ENCODE data around the gene BPGM. TPM values are rescaled to one million over a fixed set of nuclear protein-coding genes. Genes with fewer than 3 reads are reported as not detected.

BPGM gene
- total and polyA plus RNA-seq, 9 of the 15 experiments (the other 6 are each of a cell fraction or from before 2014, with no cell fraction given): 14.1 to 46.1 (median 21.2) TPM

- TF ChIP-seq, protein P1, sequence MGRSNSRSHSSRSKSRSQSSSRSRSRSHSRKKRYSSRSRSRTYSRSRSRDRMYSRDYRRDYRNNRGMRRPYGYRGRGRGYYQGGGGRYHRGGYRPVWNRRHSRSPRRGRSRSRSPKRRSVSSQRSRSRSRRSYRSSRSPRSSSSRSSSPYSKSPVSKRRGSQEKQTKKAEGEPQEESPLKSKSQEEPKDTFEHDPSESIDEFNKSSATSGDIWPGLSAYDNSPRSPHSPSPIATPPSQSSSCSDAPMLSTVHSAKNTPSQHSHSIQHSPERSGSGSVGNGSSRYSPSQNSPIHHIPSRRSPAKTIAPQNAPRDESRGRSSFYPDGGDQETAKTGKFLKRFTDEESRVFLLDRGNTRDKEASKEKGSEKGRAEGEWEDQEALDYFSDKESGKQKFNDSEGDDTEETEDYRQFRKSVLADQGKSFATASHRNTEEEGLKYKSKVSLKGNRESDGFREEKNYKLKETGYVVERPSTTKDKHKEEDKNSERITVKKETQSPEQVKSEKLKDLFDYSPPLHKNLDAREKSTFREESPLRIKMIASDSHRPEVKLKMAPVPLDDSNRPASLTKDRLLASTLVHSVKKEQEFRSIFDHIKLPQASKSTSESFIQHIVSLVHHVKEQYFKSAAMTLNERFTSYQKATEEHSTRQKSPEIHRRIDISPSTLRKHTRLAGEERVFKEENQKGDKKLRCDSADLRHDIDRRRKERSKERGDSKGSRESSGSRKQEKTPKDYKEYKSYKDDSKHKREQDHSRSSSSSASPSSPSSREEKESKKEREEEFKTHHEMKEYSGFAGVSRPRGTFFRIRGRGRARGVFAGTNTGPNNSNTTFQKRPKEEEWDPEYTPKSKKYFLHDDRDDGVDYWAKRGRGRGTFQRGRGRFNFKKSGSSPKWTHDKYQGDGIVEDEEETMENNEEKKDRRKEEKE (IDR thresholded peaks at IDR 0.05; ENCODE audit: borderline replicate concordance in 1 of 2, control insufficient read depth in 1 of 2, low read depth in 2 of 2, low read length in 1 of 2): no peak
- TF ChIP-seq, protein P2, sequence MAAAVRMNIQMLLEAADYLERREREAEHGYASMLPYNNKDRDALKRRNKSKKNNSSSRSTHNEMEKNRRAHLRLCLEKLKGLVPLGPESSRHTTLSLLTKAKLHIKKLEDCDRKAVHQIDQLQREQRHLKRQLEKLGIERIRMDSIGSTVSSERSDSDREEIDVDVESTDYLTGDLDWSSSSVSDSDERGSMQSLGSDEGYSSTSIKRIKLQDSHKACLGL (CRISPR knock-in tag; IDR thresholded peaks at IDR 0.05; ENCODE audit: borderline replicate concordance, poor library complexity, severe bottlenecking): peak; percentile 7
- no peak for TF ChIP-seq ZNF668 (CRISPR knock-in tag; IDR thresholded peaks at IDR 0.05)
- TF ChIP-seq WHSC1 (IDR thresholded peaks at IDR 0.05; ENCODE audit: low read length): no peak
- no peak for TF ChIP-seq ZNF778 (CRISPR knock-in tag; IDR thresholded peaks at IDR 0.05)
- no peak for TF ChIP-seq ZNF174 (CRISPR knock-in tag; IDR thresholded peaks at IDR 0.05)
- TF ChIP-seq ADNP (tag; IDR thresholded peaks at IDR 0.05): no peak
- TF ChIP-seq, protein P3, sequence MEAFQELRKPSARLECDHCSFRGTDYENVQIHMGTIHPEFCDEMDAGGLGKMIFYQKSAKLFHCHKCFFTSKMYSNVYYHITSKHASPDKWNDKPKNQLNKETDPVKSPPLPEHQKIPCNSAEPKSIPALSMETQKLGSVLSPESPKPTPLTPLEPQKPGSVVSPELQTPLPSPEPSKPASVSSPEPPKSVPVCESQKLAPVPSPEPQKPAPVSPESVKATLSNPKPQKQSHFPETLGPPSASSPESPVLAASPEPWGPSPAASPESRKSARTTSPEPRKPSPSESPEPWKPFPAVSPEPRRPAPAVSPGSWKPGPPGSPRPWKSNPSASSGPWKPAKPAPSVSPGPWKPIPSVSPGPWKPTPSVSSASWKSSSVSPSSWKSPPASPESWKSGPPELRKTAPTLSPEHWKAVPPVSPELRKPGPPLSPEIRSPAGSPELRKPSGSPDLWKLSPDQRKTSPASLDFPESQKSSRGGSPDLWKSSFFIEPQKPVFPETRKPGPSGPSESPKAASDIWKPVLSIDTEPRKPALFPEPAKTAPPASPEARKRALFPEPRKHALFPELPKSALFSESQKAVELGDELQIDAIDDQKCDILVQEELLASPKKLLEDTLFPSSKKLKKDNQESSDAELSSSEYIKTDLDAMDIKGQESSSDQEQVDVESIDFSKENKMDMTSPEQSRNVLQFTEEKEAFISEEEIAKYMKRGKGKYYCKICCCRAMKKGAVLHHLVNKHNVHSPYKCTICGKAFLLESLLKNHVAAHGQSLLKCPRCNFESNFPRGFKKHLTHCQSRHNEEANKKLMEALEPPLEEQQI (IDR thresholded peaks at IDR 0.05): peak; percentile 48; the same call in 1 of the 2 replicates
- TF ChIP-seq HCFC1 (IDR thresholded peaks at IDR 0.05; ENCODE audit: low read depth, low read length): peak; percentile 71
- no peak for TF ChIP-seq TFE3 (CRISPR knock-in tag; IDR thresholded peaks at IDR 0.05)
- peak; percentile 50 for TF ChIP-seq ZBTB12 (CRISPR knock-in tag; IDR thresholded peaks at IDR 0.05)
- no peak for TF ChIP-seq CBFA2T2 (conservative IDR thresholded peaks at IDR 0.05)
- TF ChIP-seq ARID2 (IDR thresholded peaks at IDR 0.05): peak; percentile 47; the same call in 1 of the 2 replicates
- no peak for TF ChIP-seq RBM17 (IDR thresholded peaks at IDR 0.05; ENCODE audit: borderline replicate concordance, low read depth, low read length)
- TF ChIP-seq ZC3H4 (CRISPR knock-in tag; IDR thresholded peaks at IDR 0.05; ENCODE audit: borderline replicate concordance): no peak
Observed at GRCh38 chr7:134646425-134647305, at the start of gene BPGM (continued).

All from K562 (cell line).